GM18508 (cell line): Measurements from ENCODE around the gene CTNNA1.
"Not testable (repeated sequence)": the region's sequence is repeated elsewhere in the genome, so short reads cannot be mapped to it uniquely, and the experiment has no call there.

Source experiments
- ATAC-seq: cut with Tn5 transposase; IDR thresholded peaks from one replicate; pipeline ENCODE4 v1.9.1; 2021; ENCODE audit warnings: moderate number of reproducible peaks; ENCODE audit not compliant: insufficient read depth, unreplicated experiment

The CTNNA1 gene

DNA sequence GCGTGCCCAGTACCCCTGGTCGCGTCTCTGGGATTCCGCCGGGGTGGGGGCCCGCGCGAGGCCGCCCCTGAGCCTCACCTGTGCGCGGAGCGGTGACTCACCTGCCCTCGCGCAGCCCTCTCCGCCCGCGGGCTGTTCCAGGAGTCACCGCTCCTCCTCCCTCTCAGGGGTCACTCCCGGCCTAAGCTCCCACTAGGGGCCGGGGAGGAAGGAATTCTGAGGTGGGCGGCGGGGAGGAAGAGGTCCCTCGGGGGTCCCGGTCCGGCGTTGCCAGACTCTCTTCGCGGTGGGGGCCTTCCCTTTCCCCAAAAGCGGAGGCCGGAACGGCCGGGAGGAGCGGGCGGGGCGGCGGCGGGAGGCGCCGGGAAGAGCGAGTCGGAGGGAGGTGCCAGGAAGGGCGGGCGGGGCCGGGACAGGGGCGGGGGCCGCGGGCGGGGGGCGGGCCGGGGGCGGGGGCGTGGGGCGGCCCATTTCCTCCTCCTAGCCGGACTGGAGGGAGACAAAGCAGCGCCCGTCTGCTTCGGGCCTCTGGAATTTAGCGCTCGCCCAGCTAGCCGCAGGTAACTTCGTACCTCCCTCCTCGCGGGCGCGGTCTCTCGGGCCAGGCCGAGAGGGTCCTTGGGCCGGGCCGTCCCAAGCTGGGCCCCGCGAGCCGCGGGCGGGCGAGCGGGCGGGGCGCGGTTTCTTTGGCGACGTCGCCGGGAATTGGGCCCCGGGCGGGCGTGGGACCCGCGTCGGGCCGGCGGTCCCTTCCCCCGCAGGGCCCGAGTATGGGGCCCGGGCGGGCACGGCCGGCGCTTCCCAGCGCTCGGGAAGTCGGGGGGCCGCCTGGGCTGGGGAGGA is at the start of gene CTNNA1:
TSS of gene CTNNA1 (plus strand) at position 475 of the 843 bp plus-strand sequence. CDS start 28,500 bp downstream, outside the sequence.
- no peak for ATAC-seq

- not testable (repeated sequence) for ATAC-seq
Measured at GRCh38 chr5:138703777-138704176, 49.4 kb upstream of the CTNNA1 start.

- ATAC-seq, result no peak
Measured at GRCh38 chr5:138705007-138705406, 48.2 kb upstream of the CTNNA1 start.

- no peak for ATAC-seq
Measured at GRCh38 chr5:138705567-138705966, 47.7 kb upstream of the CTNNA1 start.

DNA sequence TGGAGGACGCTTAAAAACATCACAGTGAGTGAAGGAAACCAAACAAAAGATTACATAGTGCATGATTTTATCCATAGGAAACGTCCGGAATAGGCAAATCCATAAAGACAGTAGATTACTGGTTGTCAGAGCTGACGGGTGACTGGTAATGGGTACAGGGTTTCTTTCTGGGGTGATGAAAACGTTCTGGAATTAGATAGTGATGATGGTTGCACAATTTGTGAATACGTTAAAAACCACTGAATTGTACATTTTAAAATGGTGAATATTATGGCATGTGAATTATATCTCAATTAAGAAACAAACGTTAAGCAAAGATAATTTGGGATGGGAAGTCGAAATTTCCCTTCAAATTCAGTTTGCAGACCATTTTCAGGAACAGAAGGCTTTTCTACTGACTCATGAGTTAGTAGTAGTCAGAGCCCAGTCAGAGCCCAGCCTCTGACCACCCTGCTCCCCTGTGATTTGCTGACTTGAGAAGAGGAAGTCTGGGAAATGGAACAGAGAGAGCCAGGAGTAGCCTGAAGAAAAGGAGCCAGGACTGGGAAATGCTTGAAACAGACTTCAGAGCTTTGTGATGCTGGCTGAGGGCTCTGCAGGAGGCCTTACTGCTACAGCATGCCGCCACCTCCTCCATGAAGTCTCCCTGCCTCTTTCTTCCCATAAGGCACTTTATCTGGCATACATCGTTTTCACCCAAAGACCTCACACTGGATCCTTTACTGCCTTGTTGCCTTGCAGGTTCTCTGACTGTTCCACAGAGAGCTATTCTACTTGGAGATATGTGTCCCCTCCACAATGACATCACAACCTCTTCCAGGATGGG is 46.4 kb upstream of the CTNNA1 start:
- no peak for ATAC-seq

DNA sequence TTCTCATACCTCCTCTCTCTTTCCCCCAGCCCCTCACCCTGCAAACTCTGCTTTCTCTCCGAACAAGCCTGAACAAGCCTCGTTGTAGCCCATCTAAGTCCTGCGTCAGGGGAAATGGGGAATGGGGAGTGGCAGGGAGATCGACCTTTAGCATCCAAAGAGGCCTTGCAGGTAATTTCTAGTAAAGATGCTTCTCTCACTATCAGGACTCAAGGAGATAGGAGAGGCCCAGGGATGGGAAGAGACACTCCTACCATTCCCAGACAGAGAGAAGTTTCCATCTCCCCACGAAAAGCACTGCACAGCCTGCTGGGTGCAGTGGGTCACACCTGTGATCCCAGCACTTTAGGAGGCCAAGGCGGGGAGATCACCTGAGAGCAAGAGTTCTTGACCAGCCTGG is 44.4 kb upstream of the CTNNA1 start:
- ATAC-seq, result no peak

DNA sequence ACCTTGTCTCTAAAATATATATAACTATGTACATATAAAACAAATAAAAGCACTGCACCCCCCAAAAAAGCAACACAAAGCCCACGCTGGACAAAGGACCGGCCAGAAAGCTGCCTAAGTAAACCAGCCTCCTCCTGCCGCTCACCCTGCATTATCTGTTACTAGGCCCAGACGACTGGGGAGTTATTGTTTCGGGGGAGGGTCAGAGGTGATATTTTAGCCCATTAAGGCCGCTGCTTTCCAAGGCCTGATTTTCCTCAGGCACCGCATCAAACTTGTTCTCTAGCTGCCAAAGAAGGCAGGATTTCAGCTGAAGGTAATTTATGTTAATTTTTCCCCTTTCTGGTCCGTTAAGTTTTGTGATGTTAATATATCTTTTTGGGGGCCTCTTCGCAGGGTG is 44.0 kb upstream of the CTNNA1 start:
- no peak for ATAC-seq

- no peak for ATAC-seq
Measured at GRCh38 chr5:138711087-138711486, 42.1 kb upstream of the CTNNA1 start.

GRCh38 chr5:138711811-138712210 is 41.4 kb upstream of the CTNNA1 start:
- ATAC-seq, result no peak

GRCh38 chr5:138712324-138712723 is 40.9 kb upstream of the CTNNA1 start:
- ATAC-seq, result no peak

- ATAC-seq, result no peak
Measured at GRCh38 chr5:138712791-138713190, 40.4 kb upstream of the CTNNA1 start.

- ATAC-seq, result no peak
Measured at GRCh38 chr5:138713247-138713646, 40.0 kb upstream of the CTNNA1 start.

- ATAC-seq, result no peak
Measured at GRCh38 chr5:138714694-138715093, 38.5 kb upstream of the CTNNA1 start.

- not testable (repeated sequence) for ATAC-seq
Measured at GRCh38 chr5:138715931-138716432, 37.2 kb upstream of the CTNNA1 start.

DNA sequence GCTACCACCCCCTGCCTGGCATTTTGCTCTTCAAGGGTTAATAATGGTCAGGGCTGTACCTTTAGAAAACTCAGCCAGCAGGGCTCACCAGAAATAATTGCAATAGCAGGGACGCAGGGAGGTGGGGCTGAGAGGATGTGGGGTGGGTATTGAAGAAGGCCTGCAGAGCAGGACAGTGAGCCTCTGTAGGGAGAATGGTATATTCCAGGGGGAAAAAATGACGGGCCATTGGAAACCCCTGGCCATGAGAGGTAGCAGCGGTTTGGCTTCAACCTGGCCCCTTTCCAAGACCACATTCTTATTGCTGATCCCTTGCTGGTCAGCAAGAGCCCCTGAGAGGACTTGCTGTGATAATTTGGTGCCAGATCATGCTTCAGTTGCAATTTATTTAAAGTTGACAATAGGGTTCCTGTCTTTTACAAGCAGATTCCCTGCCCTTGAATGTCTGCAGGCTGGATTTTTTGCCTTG is 36.7 kb upstream of the CTNNA1 start:
- ATAC-seq, result no peak

DNA sequence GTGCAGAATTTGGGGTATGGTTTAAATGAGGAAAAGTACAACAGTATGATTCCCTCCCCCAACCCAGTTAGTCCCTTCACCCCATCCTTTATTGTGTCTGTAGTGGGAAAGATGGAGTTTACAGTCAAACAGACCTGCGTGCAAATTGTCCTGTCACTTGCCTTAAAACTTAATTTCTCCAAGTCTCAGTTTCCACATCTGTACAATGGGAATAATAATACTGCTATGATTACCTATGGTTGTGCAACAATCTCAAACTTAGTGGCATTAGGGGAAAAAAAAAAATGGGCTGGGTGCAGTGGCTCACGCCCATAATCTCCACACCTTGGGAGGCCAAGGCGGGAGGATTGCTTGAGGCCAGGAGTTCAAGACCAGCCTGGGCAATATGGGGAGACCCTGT is 35.8 kb upstream of the CTNNA1 start:
- no peak for ATAC-seq

GRCh38 chr5:138719811-138720210 is 33.4 kb upstream of the CTNNA1 start:
- ATAC-seq, result no peak

- no peak for ATAC-seq
Measured at GRCh38 chr5:138720840-138721239, 32.4 kb upstream of the CTNNA1 start.

DNA sequence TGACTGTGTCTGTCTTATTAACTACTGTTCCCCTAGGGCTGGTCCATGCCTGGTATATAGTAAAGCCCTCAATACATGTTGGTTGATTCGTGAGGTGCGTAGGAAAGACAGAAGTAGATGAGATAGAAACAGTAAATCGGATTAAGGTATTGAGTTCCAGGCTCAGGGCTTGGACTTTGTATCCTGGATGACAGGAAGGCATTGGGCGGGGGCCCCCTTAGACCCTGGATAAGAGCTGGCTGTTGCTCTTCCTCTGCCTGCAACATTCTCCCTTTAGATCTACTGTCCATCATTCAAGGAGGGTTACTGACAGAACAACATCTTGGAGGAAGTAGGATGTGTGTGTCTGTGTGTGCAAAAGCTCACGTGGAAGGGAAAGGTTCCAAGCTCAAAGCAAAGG is 31.2 kb upstream of the CTNNA1 start:
- ATAC-seq, result no peak

DNA sequence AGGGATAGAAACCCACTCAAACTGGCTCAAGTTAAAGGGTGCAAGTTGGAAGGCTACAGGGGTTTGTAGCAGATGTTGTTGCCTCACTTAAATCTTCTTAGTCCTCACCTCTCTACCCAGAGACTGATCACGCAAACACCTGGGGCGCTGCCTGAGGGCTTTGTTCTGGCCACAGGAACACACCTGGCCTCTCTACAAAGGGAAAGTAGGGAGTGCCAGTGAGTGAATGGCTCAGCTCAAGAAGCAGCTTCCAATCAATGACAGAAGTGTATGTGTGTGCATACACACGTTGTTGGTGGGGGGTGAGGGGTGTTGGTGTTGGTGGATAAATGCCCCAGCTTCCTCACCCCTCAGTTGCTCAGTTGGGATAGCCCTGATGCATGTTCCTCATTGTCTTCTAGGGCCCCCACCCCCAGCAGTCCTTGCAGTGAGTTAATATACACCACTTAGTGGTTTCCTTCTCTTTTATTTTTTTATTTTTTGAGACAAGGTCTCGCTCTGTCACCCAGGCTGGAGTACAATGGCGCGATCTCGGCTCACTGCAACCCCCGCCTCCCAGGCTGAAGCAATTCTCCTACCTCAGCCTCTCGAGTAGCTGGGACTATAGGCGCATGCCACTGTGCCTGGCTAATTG is 30.6 kb upstream of the CTNNA1 start:
- ATAC-seq, result no peak
